Stomach (tissue), 9 donors: ENCODE data around the gene GRM4. TPM values are rescaled to one million over a fixed set of nuclear protein-coding genes. Genes with fewer than 3 reads are reported as not detected.

Experiments used
- DNase-seq, 2 donors: peaks; one replicate each; pipeline versions ENCODE4 v3.0.0 to v3.0.0-alpha.2; 2013 to 2019
- H3K27ac ChIP-seq, 5 donors: fragments of 200-600 bp in 4 of 5; sonication (generic) in 4 of 5; one replicate each; pipeline ENCODE4 v1.5.1; 2013 to 2019; ENCODE audit warnings: mild to moderate bottlenecking in 1 of 5, moderate library complexity in 1 of 5
- H3K27me3 ChIP-seq, 3 donors: fragments of 200-600 bp; sonication (generic); one replicate each; pipeline ENCODE4 v1.5.1; 2017 to 2019; ENCODE audit warnings: mixed run types in 1 of 3
- H3K36me3 ChIP-seq, 4 donors: fragments of 200-600 bp; sonication (generic); 1 replicate in 3 of 4; 2 replicates in 1 of 4; pipeline ENCODE4 v1.5.1; 2016 to 2019
- H3K4me1 ChIP-seq, 4 donors: fragments of 200-600 bp; sonication (generic); one replicate each; pipeline ENCODE4 v1.5.1; 2016 to 2019
- H3K4me3 ChIP-seq, 4 donors: fragments of 200-600 bp; sonication (generic) in 3 of 4; one replicate each; pipeline ENCODE4 v1.5.1; 2016 to 2019; ENCODE audit warnings: mild to moderate bottlenecking in 1 of 4
- H3K9me3 ChIP-seq, 4 donors: fragments of 200-600 bp; sonication (generic); one replicate each; pipeline ENCODE4 v1.5.1; 2016 to 2019
- EP300 ChIP-seq: sonication (generic); formaldehyde crosslinking; IDR thresholded peaks from one replicate; pipeline ENCODE4 v1.6.1; 2017; ENCODE audit warnings: antibody characterized with exemption
- POLR2A ChIP-seq, 4 donors: fragments of 450-650 bp; IDR thresholded peaks; one replicate each; pipeline ENCODE4 v1.6.1; 2016; ENCODE audit warnings: antibody characterized with exemption in 4 of 4, control low read depth in 2 of 4, mild to moderate bottlenecking in 1 of 4, moderate library complexity in 1 of 4
- POLR2AphosphoS5 ChIP-seq, 3 donors: sonication (generic); formaldehyde crosslinking; IDR thresholded peaks; one replicate each; pipeline ENCODE4 v1.6.1; 2016; ENCODE audit warnings: antibody characterized with exemption in 3 of 3
- WGBS, 5 donors: extraction: QIAGEN DNeasy Blood & Tissue Kit in 3 of 5; methylation state at CpG; one replicate each; pipeline versions ENCODE4 v1.1.5 to v1.1.7; 2013 to 2018; 5-methylcytosine and 5-hydroxymethylcytosine counted together
- intact Hi-C: fragments of 100-400 bp; cut with DNase I; formaldehyde crosslinking; loops from one replicate; pipeline ENCODE4 v1.15.1; 2023; ENCODE audit warnings: low total_unique reads
- polyA plus RNA-seq, 3 donors: library from polyadenylated mRNA; stranded (reverse); fragments of 200-250 nt; gene quantifications; one replicate each; pipeline ENCODE4 v1.2.3, GENCODE V29; 2013
- total RNA-seq, 5 donors: library from RNA; depleted of rRNA; stranded (reverse); fragments of >200 nt; gene quantifications; one replicate each; pipeline versions ENCODE4 v1.1.0 to v1.2.3, GENCODE V29; 2014 to 2016
- TF ChIP-seq, protein P1 (sequence below), 7 experiments: fragments of 450-650 bp in 4 of 7; fragments of 200-600 bp in 3 of 7; sonication (generic) in 3 of 7; IDR thresholded peaks; one replicate each; pipeline ENCODE4 v1.5.1; 2016 to 2019; ENCODE audit warnings: antibody characterized with exemption in 7 of 7, control low read depth in 2 of 7, mild to moderate bottlenecking in 1 of 7
- donor health status: healthy with polysubstance abuse.
- donor health status: Bipolar disorder and iron deficiency.
- donor health status: healthy.

Gene GRM4
- total and polyA plus RNA-seq, 8 donors: 0.55 TPM; not detected in 7

GRCh38 chr6:34099878-34100277 is 46.0 kb downstream of the GRM4 start:
- WGBS, 5 donors: 82 to 88% (median 86%) methylated on average over 8 of the region's 8 CpGs
- Histone ChIP-seq H3K36me3 (no peaks in the 10 kb centered on the region), H3K4me1 (no peaks in the 10 kb centered on the region), H3K27me3 (peaks cover 0 to 58% (median 25%) of the 10 kb centered on the region in 3 donors), H3K4me3 (no peak overlapping the region), H3K27ac (no peak overlapping the region), H3K9me3 (no peaks in the 10 kb centered on the region)
- intact Hi-C loops: no loop called here
- no peak for TF ChIP-seq POLR2A (IDR thresholded peaks at IDR 0.05)
- DNase-seq: no peak

- DNase-seq: no peak
- Histone ChIP-seq H3K27me3 (peaks cover 0 to 53% (median 29%) of the 10 kb centered on the region in 3 donors), H3K4me1 (no peaks in the 10 kb centered on the region), H3K27ac (no peak overlapping the region), H3K36me3 (no peaks in the 10 kb centered on the region), H3K4me3 (no peak overlapping the region), H3K9me3 (no peaks in the 10 kb centered on the region)
- intact Hi-C loops: no loop called here
- TF ChIP-seq POLR2A (IDR thresholded peaks at IDR 0.05): no peak
- no peak for TF ChIP-seq POLR2AphosphoS5 (IDR thresholded peaks at IDR 0.05)
- TF ChIP-seq, protein P1, sequence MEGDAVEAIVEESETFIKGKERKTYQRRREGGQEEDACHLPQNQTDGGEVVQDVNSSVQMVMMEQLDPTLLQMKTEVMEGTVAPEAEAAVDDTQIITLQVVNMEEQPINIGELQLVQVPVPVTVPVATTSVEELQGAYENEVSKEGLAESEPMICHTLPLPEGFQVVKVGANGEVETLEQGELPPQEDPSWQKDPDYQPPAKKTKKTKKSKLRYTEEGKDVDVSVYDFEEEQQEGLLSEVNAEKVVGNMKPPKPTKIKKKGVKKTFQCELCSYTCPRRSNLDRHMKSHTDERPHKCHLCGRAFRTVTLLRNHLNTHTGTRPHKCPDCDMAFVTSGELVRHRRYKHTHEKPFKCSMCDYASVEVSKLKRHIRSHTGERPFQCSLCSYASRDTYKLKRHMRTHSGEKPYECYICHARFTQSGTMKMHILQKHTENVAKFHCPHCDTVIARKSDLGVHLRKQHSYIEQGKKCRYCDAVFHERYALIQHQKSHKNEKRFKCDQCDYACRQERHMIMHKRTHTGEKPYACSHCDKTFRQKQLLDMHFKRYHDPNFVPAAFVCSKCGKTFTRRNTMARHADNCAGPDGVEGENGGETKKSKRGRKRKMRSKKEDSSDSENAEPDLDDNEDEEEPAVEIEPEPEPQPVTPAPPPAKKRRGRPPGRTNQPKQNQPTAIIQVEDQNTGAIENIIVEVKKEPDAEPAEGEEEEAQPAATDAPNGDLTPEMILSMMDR (IDR thresholded peaks at IDR 0.05): no peak
- TF ChIP-seq EP300: no peak
- WGBS, 5 donors: 62 to 75% (median 70%) methylated on average over 7 to 8 of the region's 8 CpGs
Measured at GRCh38 chr6:34098045-34098936, 47.6 kb downstream of the GRM4 start.

GRCh38 chr6:34096814-34097213 is 49.1 kb downstream of the GRM4 start:
- intact Hi-C loops: no loop called here
- H3K27ac ChIP-seq: no peak overlapping the region
- DNase-seq: no peak
- no peaks in the 10 kb centered on the region for H3K9me3 ChIP-seq
- no peaks in the 10 kb centered on the region for H3K4me1 ChIP-seq
- 64 to 71% (median 68%) methylated on average over 8 of the region's 8 CpGs for WGBS, 5 donors
- H3K27me3 ChIP-seq: peaks cover 0 to 65% (median 29%) of the 10 kb centered on the region in 3 donors
- H3K36me3 ChIP-seq: no peaks in the 10 kb centered on the region
- no peak overlapping the region for H3K4me3 ChIP-seq
- TF ChIP-seq EP300 (no peak), POLR2A (IDR thresholded peaks at IDR 0.05) (no peak), POLR2AphosphoS5 (IDR thresholded peaks at IDR 0.05) (no peak)
- TF ChIP-seq, protein P1 (IDR thresholded peaks at IDR 0.05): no peak

DNA sequence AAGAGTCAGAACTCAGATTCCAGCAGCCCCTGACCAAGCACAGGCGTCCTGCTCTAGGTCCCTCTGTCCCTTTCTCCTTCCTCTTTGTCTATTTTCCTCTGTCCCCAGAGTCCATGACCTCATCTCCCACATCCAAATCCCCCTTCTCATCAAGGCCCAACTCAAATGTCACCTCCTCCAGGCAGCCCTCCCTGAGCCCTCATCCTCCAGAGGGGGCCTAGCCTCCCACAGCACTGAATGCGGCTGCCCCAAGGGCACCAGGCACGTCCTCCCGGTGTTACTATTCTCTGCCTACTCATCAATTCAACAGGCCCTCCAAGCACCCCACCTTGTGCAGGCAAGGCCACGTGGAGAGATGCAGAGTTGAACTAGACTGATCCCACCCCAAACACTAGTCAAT is 49.7 kb downstream of the GRM4 start:
- TF ChIP-seq, protein P1 (IDR thresholded peaks at IDR 0.05): no peak
- TF ChIP-seq EP300: no peak
- no peak for TF ChIP-seq POLR2AphosphoS5 (IDR thresholded peaks at IDR 0.05)
- no peak for TF ChIP-seq POLR2A (IDR thresholded peaks at IDR 0.05)
- no peaks in the 10 kb centered on the region for H3K36me3 ChIP-seq
- WGBS, 5 donors: 52 to 65% (median 57%) methylated on average over 5 of the region's 5 CpGs
- H3K27ac ChIP-seq: no peak overlapping the region
- intact Hi-C loops: no loop called here
- H3K27me3 ChIP-seq: peaks cover 0 to 68% (median 29%) of the 10 kb centered on the region in 3 donors
- no peak for DNase-seq
- H3K9me3 ChIP-seq: no peaks in the 10 kb centered on the region
- no peaks in the 10 kb centered on the region for H3K4me1 ChIP-seq
- no peak overlapping the region for H3K4me3 ChIP-seq

DNA sequence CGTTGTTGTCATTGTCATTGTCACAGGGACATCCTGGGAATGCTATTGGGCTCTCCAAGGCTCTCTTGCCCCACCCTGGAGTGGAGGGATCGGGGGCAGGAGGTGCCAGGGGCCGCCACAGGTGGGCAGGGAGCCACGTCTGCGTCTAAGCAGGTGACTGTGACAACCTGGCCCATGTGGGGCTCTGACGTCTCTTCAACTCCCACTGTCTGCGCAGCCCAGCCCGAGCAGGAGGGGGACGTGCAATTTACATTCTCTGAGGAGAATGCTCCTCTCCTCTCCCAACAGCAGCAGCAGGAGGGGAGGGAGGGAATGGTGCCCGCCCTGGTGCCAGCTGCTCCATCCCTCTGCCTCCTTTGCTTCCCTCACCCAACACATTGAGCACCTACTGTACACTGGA is 50.1 kb downstream of the GRM4 start:
- TF ChIP-seq, protein P1 (IDR thresholded peaks at IDR 0.05): no peak
- TF ChIP-seq POLR2AphosphoS5 (IDR thresholded peaks at IDR 0.05) (no peak), EP300 (no peak), POLR2A (IDR thresholded peaks at IDR 0.05) (no peak)
- H3K9me3 ChIP-seq: no peaks in the 10 kb centered on the region
- H3K4me1 ChIP-seq: no peaks in the 10 kb centered on the region
- H3K4me3 ChIP-seq: no peak overlapping the region
- H3K27ac ChIP-seq: no peak overlapping the region
- WGBS, 5 donors: 45 to 67% (median 59%) methylated on average over 8 to 10 of the region's 10 CpGs
- intact Hi-C loops: no loop called here
- no peak for DNase-seq
- peaks cover 0 to 68% (median 29%) of the 10 kb centered on the region in 3 donors for H3K27me3 ChIP-seq
- no peaks in the 10 kb centered on the region for H3K36me3 ChIP-seq
